ENCODE data around the gene TBCE. TPM values are rescaled to one million over a fixed set of nuclear protein-coding genes. Genes with fewer than 3 reads are reported as not detected.
"Not testable (repeated sequence)": the region's sequence is repeated elsewhere in the genome, so short reads cannot be mapped to it uniquely, and the experiment has no call there.

The TBCE gene
- polyA plus RNA-seq, 1 donor from 2014 or later, result 72.9 TPM

GRCh38 chr1:235455097-235455496, 87.9 kb downstream of the TBCE start:
- H3K9me3 ChIP-seq (ENCODE audit: low read length), result no peaks in the 10 kb centered on the region
- H3K9ac ChIP-seq (ENCODE audit: low read length), result no peak overlapping the region
- H2AFZ ChIP-seq (ENCODE audit: low read depth, low read length), result no peak overlapping the region
- H4K20me1 ChIP-seq (ENCODE audit: insufficient read depth), result no peaks in the 10 kb centered on the region
- H3K4me2 ChIP-seq (ENCODE audit: low read length), result no peak overlapping the region
- no peaks in the 10 kb centered on the region for H3K9me2 ChIP-seq (ENCODE audit: insufficient read depth, low read length)
- H3K4me3 ChIP-seq (ENCODE audit: low read length), result no peak overlapping the region
- H3F3A ChIP-seq (ENCODE audit: insufficient read depth, low read length, poor library complexity, severe bottlenecking), result no peaks in the 10 kb centered on the region
- H3K27me3 ChIP-seq (ENCODE audit: insufficient read depth, low read depth, low read length), result no peaks in the 10 kb centered on the region
- no peak for TF ChIP-seq MXI1 (conservative IDR thresholded peaks at IDR 0.05; ENCODE audit: poor library complexity, severe bottlenecking)
- TF ChIP-seq TAF1 (IDR thresholded peaks at IDR 0.05; ENCODE audit: low read depth), result no peak
- no peak for TF ChIP-seq POLR2AphosphoS5 (IDR thresholded peaks at IDR 0.05)
- TF ChIP-seq EZH2 (IDR thresholded peaks at IDR 0.05; ENCODE audit: borderline replicate concordance, insufficient read depth, low read length, poor library complexity, severe bottlenecking), result no peak
- TF ChIP-seq REST (IDR thresholded peaks at IDR 0.05; ENCODE audit: borderline replicate concordance), result no peak
- no peak for TF ChIP-seq RAD21 (conservative IDR thresholded peaks at IDR 0.05)
- TF ChIP-seq EP300 (conservative IDR thresholded peaks at IDR 0.05; ENCODE audit: poor library complexity, severe bottlenecking), result no peak
- TF ChIP-seq SMC3 (conservative IDR thresholded peaks at IDR 0.05; ENCODE audit: poor library complexity), result no peak
- TF ChIP-seq CTCF (IDR thresholded peaks at IDR 0.05; ENCODE audit: poor library complexity, severe bottlenecking), result no peak
- H3K79me2 ChIP-seq (replicated peaks; ENCODE audit: insufficient read depth, low read length), result no peaks in the 10 kb centered on the region
- no peak overlapping the region for H3K27ac ChIP-seq (ENCODE audit: low read length)
- H3K36me3 ChIP-seq (ENCODE audit: insufficient read depth, low read length), result peaks cover 4% of the 10 kb centered on the region

- no peaks in the 10 kb centered on the region for H3F3A ChIP-seq (ENCODE audit: insufficient read depth, low read length, poor library complexity, severe bottlenecking)
These were observed 88.6 kb downstream of the TBCE start for GRCh38 chr1:235455823-235456222.

GRCh38 chr1:235457856-235458255, 90.6 kb downstream of the TBCE start:
- H3K27ac ChIP-seq (ENCODE audit: low read length); H3F3A ChIP-seq (ENCODE audit: insufficient read depth, low read length, poor library complexity, severe bottlenecking); H3K9ac ChIP-seq (ENCODE audit: low read length); H3K4me3 ChIP-seq (ENCODE audit: low read length); H3K27me3 ChIP-seq (ENCODE audit: insufficient read depth, low read depth, low read length); H3K9me2 ChIP-seq (ENCODE audit: insufficient read depth, low read length); H3K9me3 ChIP-seq (ENCODE audit: low read length); H2AFZ ChIP-seq (ENCODE audit: low read depth, low read length); H3K36me3 ChIP-seq (ENCODE audit: insufficient read depth, low read length); H3K4me2 ChIP-seq (ENCODE audit: low read length); H4K20me1 ChIP-seq (ENCODE audit: insufficient read depth); H3K79me2 ChIP-seq (replicated peaks; ENCODE audit: insufficient read depth, low read length): not testable (repeated sequence)

More at GRCh38 chr1:235455823-235456222, 88.6 kb downstream of the TBCE start:
- Histone ChIP-seq H3K79me2 (replicated peaks; ENCODE audit: insufficient read depth, low read length) (no peaks in the 10 kb centered on the region), H3K9me3 (ENCODE audit: low read length) (no peaks in the 10 kb centered on the region), H3K4me3 (ENCODE audit: low read length) (no peak overlapping the region), H3K27me3 (ENCODE audit: insufficient read depth, low read depth, low read length) (no peaks in the 10 kb centered on the region), H3K9me2 (ENCODE audit: insufficient read depth, low read length) (no peaks in the 10 kb centered on the region), H3K27ac (ENCODE audit: low read length) (no peak overlapping the region), H3K36me3 (ENCODE audit: insufficient read depth, low read length) (no peaks in the 10 kb centered on the region), H3K9ac (ENCODE audit: low read length) (no peak overlapping the region), H3K4me2 (ENCODE audit: low read length) (no peak overlapping the region), H4K20me1 (ENCODE audit: insufficient read depth) (no peaks in the 10 kb centered on the region), H2AFZ (ENCODE audit: low read depth, low read length) (no peak overlapping the region)
- TF ChIP-seq RAD21 (conservative IDR thresholded peaks at IDR 0.05) (no peak), REST (IDR thresholded peaks at IDR 0.05; ENCODE audit: borderline replicate concordance) (no peak), POLR2AphosphoS5 (IDR thresholded peaks at IDR 0.05) (no peak), TAF1 (IDR thresholded peaks at IDR 0.05; ENCODE audit: low read depth) (no peak), EP300 (conservative IDR thresholded peaks at IDR 0.05; ENCODE audit: poor library complexity, severe bottlenecking) (no peak), SMC3 (conservative IDR thresholded peaks at IDR 0.05; ENCODE audit: poor library complexity) (no peak), MXI1 (conservative IDR thresholded peaks at IDR 0.05; ENCODE audit: poor library complexity, severe bottlenecking) (no peak)

Measured in neural cell (in vitro differentiated cells).